ENCODE results near the gene C12orf56.

The C12orf56 gene

DNA sequence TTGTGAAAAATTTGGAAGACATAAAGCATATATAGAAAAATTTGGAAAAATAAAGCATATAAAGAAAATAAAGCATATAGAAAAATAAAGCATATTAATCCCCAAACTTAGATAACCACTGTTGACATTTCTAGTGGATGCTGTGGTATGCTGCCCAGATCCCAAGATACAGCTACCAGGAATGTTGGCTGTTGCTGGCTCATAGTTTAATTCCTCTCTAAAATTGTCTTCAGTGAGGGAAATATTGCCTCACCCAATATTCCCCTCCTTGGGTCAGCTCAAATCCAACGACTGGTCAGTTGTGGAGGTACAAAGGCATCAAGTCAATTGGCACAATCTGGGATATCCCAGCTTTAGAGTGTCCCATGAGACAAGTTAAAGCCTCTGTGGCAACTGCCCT, 158.4 kb downstream of the C12orf56 start:
- TF ChIP-seq, protein P1, sequence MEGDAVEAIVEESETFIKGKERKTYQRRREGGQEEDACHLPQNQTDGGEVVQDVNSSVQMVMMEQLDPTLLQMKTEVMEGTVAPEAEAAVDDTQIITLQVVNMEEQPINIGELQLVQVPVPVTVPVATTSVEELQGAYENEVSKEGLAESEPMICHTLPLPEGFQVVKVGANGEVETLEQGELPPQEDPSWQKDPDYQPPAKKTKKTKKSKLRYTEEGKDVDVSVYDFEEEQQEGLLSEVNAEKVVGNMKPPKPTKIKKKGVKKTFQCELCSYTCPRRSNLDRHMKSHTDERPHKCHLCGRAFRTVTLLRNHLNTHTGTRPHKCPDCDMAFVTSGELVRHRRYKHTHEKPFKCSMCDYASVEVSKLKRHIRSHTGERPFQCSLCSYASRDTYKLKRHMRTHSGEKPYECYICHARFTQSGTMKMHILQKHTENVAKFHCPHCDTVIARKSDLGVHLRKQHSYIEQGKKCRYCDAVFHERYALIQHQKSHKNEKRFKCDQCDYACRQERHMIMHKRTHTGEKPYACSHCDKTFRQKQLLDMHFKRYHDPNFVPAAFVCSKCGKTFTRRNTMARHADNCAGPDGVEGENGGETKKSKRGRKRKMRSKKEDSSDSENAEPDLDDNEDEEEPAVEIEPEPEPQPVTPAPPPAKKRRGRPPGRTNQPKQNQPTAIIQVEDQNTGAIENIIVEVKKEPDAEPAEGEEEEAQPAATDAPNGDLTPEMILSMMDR (IDR thresholded peaks at IDR 0.05) = no peak
- TF ChIP-seq ZFX (IDR thresholded peaks at IDR 0.05; ENCODE audit: borderline replicate concordance) = no peak
- no peak overlapping the region for H3K27ac ChIP-seq

GRCh38 chr12:64229796-64230195, 160.8 kb downstream of the C12orf56 start:
- H3K27ac ChIP-seq = no peak overlapping the region
- TF ChIP-seq ZFX (IDR thresholded peaks at IDR 0.05; ENCODE audit: borderline replicate concordance) = no peak
- TF ChIP-seq, protein P1 (IDR thresholded peaks at IDR 0.05) = no peak

- H3K27ac ChIP-seq = no peak overlapping the region
- TF ChIP-seq, protein P1 (IDR thresholded peaks at IDR 0.05) = no peak
- no peak for TF ChIP-seq ZFX (IDR thresholded peaks at IDR 0.05; ENCODE audit: borderline replicate concordance)
Measured at GRCh38 chr12:64229240-64229639, 161.3 kb downstream of the C12orf56 start.

GRCh38 chr12:64225626-64226025, 164.9 kb downstream of the C12orf56 start:
- H3K27ac ChIP-seq = no peak overlapping the region
- no peak for TF ChIP-seq ZFX (IDR thresholded peaks at IDR 0.05; ENCODE audit: borderline replicate concordance)
- TF ChIP-seq, protein P1 (IDR thresholded peaks at IDR 0.05) = no peak

- TF ChIP-seq, protein P1 (IDR thresholded peaks at IDR 0.05) = no peak
- no peak for TF ChIP-seq ZFX (IDR thresholded peaks at IDR 0.05; ENCODE audit: borderline replicate concordance)
- H3K27ac ChIP-seq = peak within 1 kb of the TSS; percentile 82
Measured at GRCh38 chr12:64222009-64222765, 168.4 kb downstream of the C12orf56 start, which contains the start of gene KICS2. TSS of gene KICS2 (minus strand) at chr12:64222296. CDS start at chr12:64222237, 59 bp downstream.

DNA sequence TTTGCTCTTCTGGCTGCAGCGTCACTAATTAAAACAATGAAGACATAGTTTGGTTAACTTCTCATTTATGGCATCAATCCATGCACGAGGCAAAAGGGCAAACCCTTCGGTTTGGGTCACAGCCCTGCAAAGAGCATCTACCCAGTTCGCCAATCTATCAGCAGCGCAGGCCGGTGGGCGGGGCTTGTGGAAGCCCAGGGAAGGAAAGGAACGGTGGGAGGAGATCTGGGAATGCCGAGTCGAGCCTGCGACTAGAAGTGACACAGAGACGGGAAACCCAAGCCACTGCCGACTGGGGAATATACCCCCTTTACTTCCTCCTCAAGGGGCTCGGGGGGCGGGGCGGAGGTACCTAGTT, 168.9 kb downstream of the C12orf56 start:
- H3K27ac ChIP-seq = peak overlapping the region; percentile 82
- TF ChIP-seq, protein P1 (IDR thresholded peaks at IDR 0.05) = no peak
- TF ChIP-seq ZFX (IDR thresholded peaks at IDR 0.05; ENCODE audit: borderline replicate concordance) = no peak

- no peak overlapping the region for H3K27ac ChIP-seq
- TF ChIP-seq, protein P1 (IDR thresholded peaks at IDR 0.05) = no peak
- TF ChIP-seq ZFX (IDR thresholded peaks at IDR 0.05; ENCODE audit: borderline replicate concordance) = no peak
Measured at GRCh38 chr12:64220046-64220445, 170.5 kb downstream of the C12orf56 start.

Data from 22Rv1 (cell line).